K562 (cell line): ENCODE measurements around the gene RACK1. TPM values are rescaled to one million over a fixed set of nuclear protein-coding genes. Genes with fewer than 3 reads are reported as not detected.
A peak's percentile ranks its signal among the peaks of the same experiment; 100 is the strongest.

ENCODE experiments used
- ATF4 ChIP-seq: fragments of 450-650 bp; formaldehyde crosslinking; IDR thresholded peaks from 2 replicates; pipeline ENCODE4 v1.4.0; 2022; ENCODE audit warnings: mild to moderate bottlenecking, moderate library complexity
- CREM ChIP-seq: IDR thresholded peaks from 2 replicates; pipeline ENCODE4 v1.6.1; 2014; ENCODE audit warnings: antibody characterized with exemption, low read depth
- DMBX1 ChIP-seq: fragments of 250-450 bp; sonication (Bioruptor Pico); IDR thresholded peaks from 2 replicates; pipeline ENCODE4 v1.8.0; 2022; ENCODE audit warnings: inconsistent platforms, mild to moderate bottlenecking, moderate library complexity, borderline replicate concordance
- E2F1 ChIP-seq: sonication (generic); formaldehyde crosslinking; IDR thresholded peaks from 2 replicates; pipeline ENCODE4 v1.8.1; 2023; ENCODE audit warnings: mild to moderate bottlenecking, missing genetic modification reagents, moderate library complexity
- FOXK1 ChIP-seq: sonication (generic); formaldehyde crosslinking; IDR thresholded peaks from 2 replicates; pipeline ENCODE4 v1.8.0; 2022; ENCODE audit warnings: missing genetic modification reagents, mild to moderate bottlenecking, borderline replicate concordance
- HDAC1 ChIP-seq, 2 experiments: fragments of 450-650 bp; IDR thresholded peaks; 2 replicates each; pipeline ENCODE4 v1.6.1; 2016 to 2017; ENCODE audit warnings: inconsistent platforms in 1 of 2, mild to moderate bottlenecking in 1 of 2, moderate library complexity in 1 of 2
- HSF4 ChIP-seq: fragments of 250-450 bp; sonication (Bioruptor Pico); IDR thresholded peaks from 2 replicates; pipeline ENCODE4 v2.1.2; 2022; ENCODE audit warnings: mild to moderate bottlenecking, moderate library complexity, borderline replicate concordance
- KAT8 ChIP-seq: fragments of 450-650 bp; IDR thresholded peaks from 2 replicates; pipeline ENCODE4 v1.6.1; 2016; ENCODE audit warnings: low read depth, mild to moderate bottlenecking
- KLF16 ChIP-seq: IDR thresholded peaks from 2 replicates; pipeline ENCODE4 v1.6.1; 2016; ENCODE audit warnings: antibody characterized with exemption
- MLLT1 ChIP-seq, 2 experiments: fragments of 450-650 bp; IDR thresholded peaks; 2 replicates each; pipeline ENCODE4 v1.6.1; 2016
- MYNN ChIP-seq, 2 experiments: sonication (generic); formaldehyde crosslinking in 1 of 2; IDR thresholded peaks; 2 replicates each; pipeline versions ENCODE4 v1.5.0 to v1.6.1; 2016 to 2020; ENCODE audit warnings: antibody characterized with exemption in 1 of 2, missing genetic modification reagents in 1 of 2
- PHF20 ChIP-seq: fragments of 450-650 bp; IDR thresholded peaks from 2 replicates; pipeline ENCODE4 v1.6.1; 2018; ENCODE audit not compliant: partially characterized antibody
- POLR2A ChIP-seq: fragments of 450-650 bp; conservative IDR thresholded peaks from 2 replicates; pipeline ENCODE4 v1.6.1; 2016
- RBFOX2 ChIP-seq: fragments of 200-400 bp; formaldehyde crosslinking; IDR thresholded peaks from 2 replicates; pipeline ENCODE4 v1.6.1; 2017; ENCODE audit warnings: low read depth, mild to moderate bottlenecking, low read length, moderate library complexity
- RBM14 ChIP-seq: fragments of 200-400 bp; formaldehyde crosslinking; IDR thresholded peaks from 2 replicates; pipeline ENCODE4 v1.6.1; 2018; ENCODE audit warnings: low read depth, mild to moderate bottlenecking, low read length, moderate library complexity, borderline replicate concordance; ENCODE audit not compliant: insufficient read depth
- RFX5 ChIP-seq: IDR thresholded peaks from 2 replicates; pipeline ENCODE4 v1.6.1; 2011; ENCODE audit warnings: low read depth, mild to moderate bottlenecking, improper control_type of control experiment, low read length
- SMAD1 ChIP-seq: fragments of 150-350 bp; IDR thresholded peaks from 2 replicates; pipeline ENCODE4 v1.6.1; 2014; ENCODE audit warnings: low read length, low read depth; ENCODE audit not compliant: partially characterized antibody
- SP1 ChIP-seq: sonication (generic); formaldehyde crosslinking; IDR thresholded peaks from 2 replicates; pipeline ENCODE4 v1.8.1; 2022; ENCODE audit warnings: mild to moderate bottlenecking, missing genetic modification reagents
- SREBF1 ChIP-seq: fragments of 150-350 bp; IDR thresholded peaks from 2 replicates; pipeline ENCODE4 v1.6.1; 2014; ENCODE audit warnings: antibody characterized with exemption, low read depth, low read length, borderline replicate concordance
- TGIF2 ChIP-seq: sonication (generic); formaldehyde crosslinking; IDR thresholded peaks from 2 replicates; pipeline ENCODE4 v1.8.1; 2022; ENCODE audit warnings: mild to moderate bottlenecking, missing genetic modification reagents, moderate library complexity
- TRIM24 ChIP-seq, 2 experiments: fragments of 450-650 bp; IDR thresholded peaks; 2 replicates each; pipeline ENCODE4 v1.6.1; 2016
- TRIM28 ChIP-seq: fragments of 450-650 bp; IDR thresholded peaks from 2 replicates; pipeline ENCODE4 v1.6.1; 2017
- TSC22D4 ChIP-seq: fragments of 450-650 bp; IDR thresholded peaks from 2 replicates; pipeline ENCODE4 v1.6.1; 2016; ENCODE audit warnings: missing genetic modification characterization, missing biosample characterization, control low read depth
- ZBTB1 ChIP-seq: sonication (generic); formaldehyde crosslinking; IDR thresholded peaks from 2 replicates; pipeline ENCODE4 v1.8.1; 2023; ENCODE audit warnings: missing genetic modification reagents, low read depth, mild to moderate bottlenecking, borderline replicate concordance
- ZBTB26 ChIP-seq: fragments of 450-650 bp; formaldehyde crosslinking; IDR thresholded peaks from 2 replicates; pipeline ENCODE4 v1.4.0; 2022; ENCODE audit warnings: missing genetic modification characterization
- ZNF41 ChIP-seq: fragments of 250-450 bp; sonication (Bioruptor Pico); conservative IDR thresholded peaks from 2 replicates; pipeline ENCODE4 v1.4.0; 2020; ENCODE audit warnings: mild to moderate bottlenecking
- ZNF436 ChIP-seq: fragments of 250-450, 450-650 bp; sonication (Bioruptor Pico); formaldehyde crosslinking; IDR thresholded peaks from 2 replicates; pipeline ENCODE4 v1.7.0; 2020; ENCODE audit warnings: mild to moderate bottlenecking
- polyA plus RNA-seq, 8 experiments: library from polyadenylated mRNA; depleted of rRNA in 4 of 8; stranded (reverse) in 5 of 8; unstranded in 3 of 8; fragments of >200 nt; fragmentation: Nextera tagmentation in 2 of 8; fragmentation: Illumina TruSeq in 1 of 8; extraction: Ambion mirVana in 2 of 8; extraction: Trizol in 1 of 8; gene quantifications; 2 replicates each; pipeline versions ENCODE4 v1.2.1 to v1.2.3, GENCODE V29; 2011 to 2014; ENCODE audit warnings: inconsistent platforms in 1 of 8, missing spikeins in 1 of 8
- total RNA-seq, 7 experiments: library from RNA; depleted of rRNA in 6 of 7; stranded (reverse); fragments of >200 nt in 6 of 7; fragmentation: Illumina TruSeq in 2 of 7; extraction: Trizol in 2 of 7; gene quantifications; 2 replicates each; pipeline versions ENCODE4 v1.2.1 to v1.2.3, GENCODE V29; 2011 to 2021; ENCODE audit warnings: low replicate concordance in 1 of 7

Gene RACK1
- total and polyA plus RNA-seq, 9 of the 15 experiments (the other 6 are each of a cell fraction or from before 2014, with no cell fraction given), result 2,303 to 5,311 (median 3,833) TPM

- TF ChIP-seq E2F1 (CRISPR knock-in tag), result no peak
- no peak for TF ChIP-seq HDAC1 (IDR thresholded peaks at IDR 0.05)
- no peak for TF ChIP-seq ZNF436 (CRISPR knock-in tag)
- TF ChIP-seq SP1 (CRISPR knock-in tag), result 0 out of 2 replicates have a peak, but pooled peaks have one; percentile 30
- TF ChIP-seq TSC22D4 (tag), result no peak
- no peak for TF ChIP-seq ZBTB1
- no peak for TF ChIP-seq MLLT1 (IDR thresholded peaks at IDR 0.05)
- no peak for TF ChIP-seq RFX5
- TF ChIP-seq TGIF2 (CRISPR knock-in tag), result no peak
- TF ChIP-seq SREBF1, result no peak
- TF ChIP-seq RBM14, result no peak
- no peak for TF ChIP-seq ATF4 (CRISPR knock-in tag)
- TF ChIP-seq SMAD1, result no peak
- no peak for TF ChIP-seq DMBX1 (CRISPR knock-in tag)
- TF ChIP-seq TRIM24 (IDR thresholded peaks at IDR 0.05), result 0 out of 4 replicates have a peak, but pooled peaks of 1 of the 2 experiments have one; percentile 3
- TF ChIP-seq KAT8, result no peak
- peak; percentile 83 for TF ChIP-seq MYNN (IDR thresholded peaks at IDR 0.05)
- no peak for TF ChIP-seq MYNN (CRISPR knock-in tag; IDR thresholded peaks at IDR 0.05)
- no peak for TF ChIP-seq TRIM28
- no peak for TF ChIP-seq HSF4
- TF ChIP-seq PHF20, result no peak
- no peak; the same call in 1 of the 2 replicates for TF ChIP-seq RBFOX2
- TF ChIP-seq FOXK1 (CRISPR knock-in tag), result no peak
- TF ChIP-seq KLF16, result no peak
- no peak for TF ChIP-seq ZBTB26 (CRISPR knock-in tag)
- TF ChIP-seq ZNF41 (CRISPR knock-in tag), result no peak
- peak; percentile 91 for TF ChIP-seq POLR2A
- TF ChIP-seq CREM, result no peak
Measured at GRCh38 chr5:181235689-181236366, 7.9 kb downstream of the RACK1 start (continued).
